GM23338 (cell line): ENCODE results near the gene CPXM2.

Source experiments
- CTCF ChIP-seq, 2 experiments: fragments of 200-600 bp in 1 of 2; sonication (generic) in 1 of 2; conservative IDR thresholded peaks; 2 replicates each; pipeline versions ENCODE4 v1.5.1 to v1.6.1; 2016 to 2017; ENCODE audit warnings: antibody characterized with exemption in 2 of 2, low read depth in 2 of 2, mild to moderate bottlenecking in 2 of 2, moderate library complexity in 1 of 2
- EZH2 ChIP-seq: fragments of 200-600 bp; sonication (generic); IDR thresholded peaks from one replicate; pipeline ENCODE4 v1.8.0; 2017; ENCODE audit warnings: antibody characterized with exemption, mild to moderate bottlenecking, low read depth; ENCODE audit not compliant: unreplicated experiment
- EZH2phosphoT487 ChIP-seq: fragments of 200-600 bp; sonication (generic); IDR thresholded peaks from one replicate; pipeline ENCODE4 v1.8.1; 2018; ENCODE audit warnings: antibody characterized with exemption; ENCODE audit not compliant: unreplicated experiment
- JUNB ChIP-seq: IDR thresholded peaks from one replicate; pipeline ENCODE4 v1.6.1; 2016; ENCODE audit warnings: antibody characterized with exemption; ENCODE audit not compliant: unreplicated experiment
- STAT1 ChIP-seq: IDR thresholded peaks from one replicate; pipeline ENCODE4 v1.6.1; 2016; ENCODE audit warnings: antibody characterized with exemption; ENCODE audit not compliant: unreplicated experiment
- ZNF331 ChIP-seq: fragments of 250-450 bp; sonication (Bioruptor Pico); IDR thresholded peaks from 2 replicates; pipeline ENCODE4 v1.5.0; 2020; ENCODE audit warnings: low read depth, mild to moderate bottlenecking, moderate library complexity
- TF ChIP-seq, protein P1 (sequence below): IDR thresholded peaks from one replicate; pipeline ENCODE4 v1.6.1; 2018; ENCODE audit warnings: antibody characterized with exemption; ENCODE audit not compliant: unreplicated experiment

GRCh38 chr10:123909426-123909825 is 17.8 kb upstream of the CPXM2 start:
- TF ChIP-seq CTCF (conservative IDR thresholded peaks at IDR 0.05; ENCODE audit: low read depth in 2 of 2) (no peak), JUNB (no peak), EZH2 (no peak), STAT1 (no peak), ZNF331 (CRISPR knock-in tag) (no peak), EZH2phosphoT487 (no peak)
- TF ChIP-seq, protein P1, sequence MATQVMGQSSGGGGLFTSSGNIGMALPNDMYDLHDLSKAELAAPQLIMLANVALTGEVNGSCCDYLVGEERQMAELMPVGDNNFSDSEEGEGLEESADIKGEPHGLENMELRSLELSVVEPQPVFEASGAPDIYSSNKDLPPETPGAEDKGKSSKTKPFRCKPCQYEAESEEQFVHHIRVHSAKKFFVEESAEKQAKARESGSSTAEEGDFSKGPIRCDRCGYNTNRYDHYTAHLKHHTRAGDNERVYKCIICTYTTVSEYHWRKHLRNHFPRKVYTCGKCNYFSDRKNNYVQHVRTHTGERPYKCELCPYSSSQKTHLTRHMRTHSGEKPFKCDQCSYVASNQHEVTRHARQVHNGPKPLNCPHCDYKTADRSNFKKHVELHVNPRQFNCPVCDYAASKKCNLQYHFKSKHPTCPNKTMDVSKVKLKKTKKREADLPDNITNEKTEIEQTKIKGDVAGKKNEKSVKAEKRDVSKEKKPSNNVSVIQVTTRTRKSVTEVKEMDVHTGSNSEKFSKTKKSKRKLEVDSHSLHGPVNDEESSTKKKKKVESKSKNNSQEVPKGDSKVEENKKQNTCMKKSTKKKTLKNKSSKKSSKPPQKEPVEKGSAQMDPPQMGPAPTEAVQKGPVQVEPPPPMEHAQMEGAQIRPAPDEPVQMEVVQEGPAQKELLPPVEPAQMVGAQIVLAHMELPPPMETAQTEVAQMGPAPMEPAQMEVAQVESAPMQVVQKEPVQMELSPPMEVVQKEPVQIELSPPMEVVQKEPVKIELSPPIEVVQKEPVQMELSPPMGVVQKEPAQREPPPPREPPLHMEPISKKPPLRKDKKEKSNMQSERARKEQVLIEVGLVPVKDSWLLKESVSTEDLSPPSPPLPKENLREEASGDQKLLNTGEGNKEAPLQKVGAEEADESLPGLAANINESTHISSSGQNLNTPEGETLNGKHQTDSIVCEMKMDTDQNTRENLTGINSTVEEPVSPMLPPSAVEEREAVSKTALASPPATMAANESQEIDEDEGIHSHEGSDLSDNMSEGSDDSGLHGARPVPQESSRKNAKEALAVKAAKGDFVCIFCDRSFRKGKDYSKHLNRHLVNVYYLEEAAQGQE = no peak
